Hepatocyte (in vitro differentiated cells): ENCODE data around the gene RSPH9. TPM values are rescaled to one million over a fixed set of nuclear protein-coding genes. Genes with fewer than 3 reads are reported as not detected.

ENCODE experiments used
- DNase-seq: peaks from one replicate; pipeline ENCODE4 v3.0.0-alpha.2; 2016; ENCODE audit warnings: low spot score
- H2AFZ ChIP-seq: fragments of 200-600 bp; sonication (generic); 2 replicates; pipeline ENCODE4 v1.6.0; 2016; ENCODE audit warnings: antibody characterized with exemption, mild to moderate bottlenecking
- H3K27ac ChIP-seq: fragments of 200-600 bp; sonication (generic); 2 replicates; pipeline ENCODE4 v1.5.1; 2016; ENCODE audit warnings: mild to moderate bottlenecking
- H3K27me3 ChIP-seq: fragments of 200-600 bp; sonication (generic); 2 replicates; pipeline ENCODE4 v1.6.1; 2016
- H3K36me3 ChIP-seq: fragments of 200-600 bp; sonication (generic); replicated peaks from 2 replicates; pipeline ENCODE4 v1.5.1; 2016; ENCODE audit warnings: low read depth; ENCODE audit not compliant: insufficient read depth
- H3K4me1 ChIP-seq: fragments of 200-600 bp; sonication (generic); 2 replicates; pipeline ENCODE4 v1.5.1; 2016; ENCODE audit warnings: mild to moderate bottlenecking, moderate library complexity; ENCODE audit not compliant: insufficient read depth
- H3K4me2 ChIP-seq: fragments of 200-600 bp; sonication (generic); 2 replicates; pipeline ENCODE4 v1.6.0; 2016
- H3K4me3 ChIP-seq: fragments of 200-600 bp; sonication (generic); 2 replicates; pipeline ENCODE4 v1.5.1; 2016; ENCODE audit warnings: mild to moderate bottlenecking
- H3K79me2 ChIP-seq: fragments of 200-600 bp; sonication (generic); 2 replicates; pipeline ENCODE4 v1.6.0; 2017; ENCODE audit warnings: mild to moderate bottlenecking
- H3K9me2 ChIP-seq: fragments of 200-600 bp; sonication (generic); replicated peaks from 2 replicates; pipeline ENCODE4 v1.6.0; 2017; ENCODE audit warnings: mild to moderate bottlenecking; ENCODE audit not compliant: insufficient read depth
- H3K9me3 ChIP-seq: fragments of 200-600 bp; sonication (generic); 2 replicates; pipeline ENCODE4 v1.5.1; 2016; ENCODE audit warnings: low read depth, mild to moderate bottlenecking
- H4K20me1 ChIP-seq: fragments of 200-600 bp; sonication (generic); 2 replicates; pipeline ENCODE4 v1.6.0; 2016; ENCODE audit warnings: mild to moderate bottlenecking; ENCODE audit not compliant: insufficient read depth, poor library complexity, severe bottlenecking
- CTCF ChIP-seq: fragments of 200-600 bp; sonication (generic); IDR thresholded peaks from 2 replicates; pipeline ENCODE4 v1.5.1; 2016; ENCODE audit warnings: antibody characterized with exemption, mild to moderate bottlenecking; ENCODE audit not compliant: poor library complexity
- EZH2 ChIP-seq: fragments of 200-600 bp; sonication (generic); IDR thresholded peaks from 2 replicates; pipeline ENCODE4 v1.6.1; 2016; ENCODE audit warnings: antibody characterized with exemption, mild to moderate bottlenecking, borderline replicate concordance
- EZH2phosphoT487 ChIP-seq: fragments of 200-600 bp; sonication (generic); IDR thresholded peaks from one replicate; pipeline ENCODE4 v1.6.1; 2018; ENCODE audit warnings: antibody characterized with exemption, mild to moderate bottlenecking, low read depth, moderate library complexity; ENCODE audit not compliant: unreplicated experiment, severe bottlenecking
- WGBS: methylation state at CpG from one replicate; pipeline ENCODE4 v1.1.6; 2016; ENCODE audit warnings: low lambda C conversion rate; ENCODE audit errors: missing lambda C conversion rate; 5-methylcytosine and 5-hydroxymethylcytosine counted together
- polyA plus RNA-seq: library from polyadenylated mRNA; unstranded; fragments of >200 nt; fragmentation: Nextera tagmentation; extraction: Ambion mirVana; gene quantifications from 2 replicates; pipeline ENCODE4 v1.2.1, GENCODE V29; 2016
- total RNA-seq: library from RNA; depleted of rRNA; stranded (reverse); fragments of >200 nt; gene quantifications from 2 replicates; pipeline ENCODE4 v1.2.3, GENCODE V29; 2014

The RSPH9 gene
- total and polyA plus RNA-seq, 2 experiments from 2014 or later, result 0.73 to 1.8 TPM

GRCh38 chr6:43616725-43617472 is 27.9 kb upstream of the RSPH9 start:
- no peak for DNase-seq
- no peak overlapping the region for H3K27ac ChIP-seq
- no peak overlapping the region for H2AFZ ChIP-seq
- no peaks in the 10 kb centered on the region for H3K9me3 ChIP-seq
- no peaks in the 10 kb centered on the region for H3K27me3 ChIP-seq
- no peak for TF ChIP-seq EZH2
- H3K4me1 ChIP-seq, result no peaks in the 10 kb centered on the region
- H4K20me1 ChIP-seq, result no peaks in the 10 kb centered on the region
- 96% methylated on average over 9 of the region's 9 CpGs for WGBS
- no peaks in the 10 kb centered on the region for H3K36me3 ChIP-seq
- no peak overlapping the region for H3K4me3 ChIP-seq
- no peaks in the 10 kb centered on the region for H3K9me2 ChIP-seq
- H3K79me2 ChIP-seq, result no peaks in the 10 kb centered on the region
- H3K4me2 ChIP-seq, result no peak overlapping the region

- H3K27me3 ChIP-seq, result no peaks in the 10 kb centered on the region
- no peaks in the 10 kb centered on the region for H3K9me3 ChIP-seq
- H3K36me3 ChIP-seq, result no peaks in the 10 kb centered on the region
- no peaks in the 10 kb centered on the region for H4K20me1 ChIP-seq
- H3K9me2 ChIP-seq, result no peaks in the 10 kb centered on the region
- peaks cover 5% of the 10 kb centered on the region for H3K79me2 ChIP-seq
- no peak overlapping the region for H3K4me2 ChIP-seq
- no peak overlapping the region for H3K4me3 ChIP-seq
- WGBS, result 96% methylated on average over 12 of the region's 12 CpGs
- H3K27ac ChIP-seq, result no peak overlapping the region
- no peaks in the 10 kb centered on the region for H3K4me1 ChIP-seq
- no peak for DNase-seq
- TF ChIP-seq EZH2, result no peak
- TF ChIP-seq EZH2phosphoT487, result no peak
- no peak for TF ChIP-seq CTCF
- H2AFZ ChIP-seq, result no peak overlapping the region
Measured at GRCh38 chr6:43621078-43621835, 23.6 kb upstream of the RSPH9 start.

GRCh38 chr6:43621836-43622180 is 23.0 kb upstream of the RSPH9 start:
- H2AFZ ChIP-seq, result no peak overlapping the region
- WGBS, result 97% methylated on average over 10 of the region's 10 CpGs
- H3K27me3 ChIP-seq, result no peaks in the 10 kb centered on the region
- H3K9me2 ChIP-seq, result no peaks in the 10 kb centered on the region
- H3K4me1 ChIP-seq, result peaks cover 2% of the 10 kb centered on the region
- H3K4me3 ChIP-seq, result no peak overlapping the region
- H3K36me3 ChIP-seq, result no peaks in the 10 kb centered on the region
- H3K4me2 ChIP-seq, result no peak overlapping the region
- DNase-seq, result no peak
- peaks cover 10% of the 10 kb centered on the region for H3K79me2 ChIP-seq
- H3K27ac ChIP-seq, result no peak overlapping the region
- H4K20me1 ChIP-seq, result no peaks in the 10 kb centered on the region
- TF ChIP-seq EZH2 (no peak), CTCF (no peak), EZH2phosphoT487 (no peak)
- no peaks in the 10 kb centered on the region for H3K9me3 ChIP-seq

GRCh38 chr6:43622541-43622940 is 22.3 kb upstream of the RSPH9 start:
- Histone ChIP-seq H3K27ac (no peak overlapping the region), H2AFZ (no peak overlapping the region), H3K9me2 (no peaks in the 10 kb centered on the region), H3K36me3 (no peaks in the 10 kb centered on the region), H3K4me1 (peaks cover 7% of the 10 kb centered on the region), H3K27me3 (no peaks in the 10 kb centered on the region), H3K4me3 (no peak overlapping the region), H4K20me1 (no peaks in the 10 kb centered on the region), H3K79me2 (peaks cover 12% of the 10 kb centered on the region), H3K4me2 (no peak overlapping the region), H3K9me3 (no peaks in the 10 kb centered on the region)
- WGBS, result 95% methylated on average over 10 of the region's 10 CpGs
- TF ChIP-seq CTCF (no peak), EZH2phosphoT487 (no peak), EZH2 (no peak)
- no peak for DNase-seq
